Neutrophil (primary cell): ENCODE results near the gene SLC4A11.

Experiments used
- H3K27ac ChIP-seq: fragments of 200-600 bp; sonication (generic); 2 replicates; pipeline ENCODE4 v1.5.1; 2016; ENCODE audit warnings: mild to moderate bottlenecking, moderate library complexity
- H3K27me3 ChIP-seq: fragments of 200-600 bp; sonication (generic); 2 replicates; pipeline ENCODE4 v1.6.0; 2016; ENCODE audit warnings: mild to moderate bottlenecking
- H3K36me3 ChIP-seq: fragments of 200-600 bp; sonication (generic); 2 replicates; pipeline ENCODE4 v1.5.1; 2017
- H3K4me1 ChIP-seq, 2 experiments: fragments of 200-600 bp in 1 of 2; sonication (generic) in 1 of 2; 1 replicate in 1 of 2; 2 replicates in 1 of 2; pipeline versions ENCODE4 v1.5.1 to v1.6.1; 2013 to 2016; ENCODE audit warnings: low read depth in 1 of 2, low read length in 1 of 2, mild to moderate bottlenecking in 1 of 2, moderate library complexity in 1 of 2; ENCODE audit not compliant: control insufficient read depth in 1 of 2, insufficient read depth in 1 of 2
- H3K4me3 ChIP-seq, 2 experiments: fragments of 200-600 bp in 1 of 2; sonication (generic) in 1 of 2; 1 replicate in 1 of 2; 2 replicates in 1 of 2; pipeline ENCODE4 v1.5.1; 2013 to 2016; ENCODE audit warnings: low read depth in 1 of 2, low read length in 1 of 2, mild to moderate bottlenecking in 1 of 2, moderate library complexity in 1 of 2
- H3K9me3 ChIP-seq: fragments of 200-600 bp; sonication (generic); 2 replicates; pipeline ENCODE4 v1.5.1; 2016
- CTCF ChIP-seq: fragments of 200-600 bp; sonication (generic); IDR thresholded peaks from 2 replicates; pipeline ENCODE4 v1.5.1; 2016; ENCODE audit warnings: antibody characterized with exemption

The SLC4A11 gene

GRCh38 chr20:3233991-3234498 lies 4.9 kb downstream of the SLC4A11 start:
- Histone ChIP-seq H3K4me3 (no peak overlapping the region), H3K27me3 (peaks cover 53% of the 10 kb centered on the region), H3K4me1 (peaks cover 5 to 12% of the 10 kb centered on the region in 2 experiments), H3K27ac (no peak overlapping the region), H3K36me3 (no peaks in the 10 kb centered on the region), H3K9me3 (no peaks in the 10 kb centered on the region)
- TF ChIP-seq CTCF: no peak

DNA sequence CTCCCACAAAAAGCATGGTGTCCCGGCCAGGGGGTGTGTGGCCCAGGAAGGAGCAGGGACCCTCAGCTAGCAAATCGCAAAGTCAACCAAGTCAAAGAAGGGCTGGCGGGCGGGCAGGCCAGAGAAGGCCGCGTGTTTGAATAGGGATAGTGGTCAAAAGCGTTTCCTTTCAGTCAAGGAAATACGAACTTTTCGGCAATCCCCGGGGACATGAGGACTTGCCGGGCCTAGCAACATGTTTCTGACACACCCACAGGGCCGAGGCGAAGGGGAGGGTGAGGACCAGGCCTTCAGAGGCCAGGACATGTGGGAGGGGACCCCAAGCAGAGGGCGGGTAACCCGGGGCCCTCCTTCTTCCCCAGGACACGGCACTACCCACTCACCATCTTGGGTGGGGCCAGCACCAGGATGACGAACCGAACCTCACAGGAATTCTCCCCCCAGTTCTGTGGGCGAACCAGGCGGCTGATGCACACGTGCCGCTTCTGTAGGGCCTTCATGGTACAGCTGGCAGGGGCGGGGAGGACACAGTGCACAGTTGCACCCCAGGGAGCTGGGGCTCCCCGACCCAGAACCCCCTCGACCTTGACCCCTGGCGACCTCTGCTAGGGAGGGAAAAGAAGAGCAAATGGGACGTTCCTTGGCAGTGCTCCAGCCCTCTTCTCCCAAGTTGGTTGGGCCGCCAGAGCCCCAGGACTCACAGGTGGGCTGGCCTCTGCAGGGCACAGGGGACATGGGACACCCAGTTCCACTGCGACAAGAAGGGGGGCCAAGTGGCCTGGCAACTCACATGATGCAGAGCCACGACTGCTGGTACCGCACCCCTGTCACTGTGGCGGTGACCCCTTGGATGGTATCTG lies 5.6 kb downstream of the SLC4A11 start:
- H3K9me3 ChIP-seq: no peaks in the 10 kb centered on the region

GRCh38 chr20:3231889-3232588 lies 7.0 kb downstream of the SLC4A11 start:
- Histone ChIP-seq H3K36me3 (no peaks in the 10 kb centered on the region), H3K27me3 (peaks cover 33% of the 10 kb centered on the region), H3K27ac (no peak overlapping the region), H3K9me3 (no peaks in the 10 kb centered on the region), H3K4me1 (no peaks in the 10 kb centered on the region), H3K4me3 (no peak overlapping the region)
- no peak for TF ChIP-seq CTCF

More for the DNA sequence above, 5.6 kb downstream of the SLC4A11 start:
- H3K27ac ChIP-seq: no peak overlapping the region
- H3K4me3 ChIP-seq: no peak overlapping the region
- H3K4me1 ChIP-seq: peaks cover 0 to 5% of the 10 kb centered on the region in 2 experiments
- TF ChIP-seq CTCF: no peak
- peaks cover 46% of the 10 kb centered on the region for H3K27me3 ChIP-seq
- H3K36me3 ChIP-seq: no peaks in the 10 kb centered on the region

GRCh38 chr20:3231116-3231515 lies 7.9 kb downstream of the SLC4A11 start:
- H3K36me3 ChIP-seq: no peaks in the 10 kb centered on the region
- no peak overlapping the region for H3K27ac ChIP-seq
- H3K4me1 ChIP-seq: no peaks in the 10 kb centered on the region
- peaks cover 24% of the 10 kb centered on the region for H3K27me3 ChIP-seq
- no peaks in the 10 kb centered on the region for H3K9me3 ChIP-seq
- no peak for TF ChIP-seq CTCF
- no peak overlapping the region for H3K4me3 ChIP-seq

- TF ChIP-seq CTCF: no peak
- peaks cover 1% of the 10 kb centered on the region for H3K36me3 ChIP-seq
- H3K27me3 ChIP-seq: peaks cover 10% of the 10 kb centered on the region
- no peak overlapping the region for H3K27ac ChIP-seq
- H3K9me3 ChIP-seq: no peaks in the 10 kb centered on the region
- no peaks in the 10 kb centered on the region for H3K4me1 ChIP-seq
- no peak overlapping the region for H3K4me3 ChIP-seq
Observed at GRCh38 chr20:3229798-3230197, 9.2 kb downstream of the SLC4A11 start.
